GM21367 (cell line): Measurements from ENCODE around the gene ADD2.
"Not testable (repeated sequence)": the region's sequence is repeated elsewhere in the genome, so short reads cannot be mapped to it uniquely, and the experiment has no call there.

ENCODE experiments used
- ATAC-seq: cut with Tn5 transposase; IDR thresholded peaks from one replicate; pipeline ENCODE4 v1.9.1; 2021; ENCODE audit not compliant: unreplicated experiment

The ADD2 gene

DNA sequence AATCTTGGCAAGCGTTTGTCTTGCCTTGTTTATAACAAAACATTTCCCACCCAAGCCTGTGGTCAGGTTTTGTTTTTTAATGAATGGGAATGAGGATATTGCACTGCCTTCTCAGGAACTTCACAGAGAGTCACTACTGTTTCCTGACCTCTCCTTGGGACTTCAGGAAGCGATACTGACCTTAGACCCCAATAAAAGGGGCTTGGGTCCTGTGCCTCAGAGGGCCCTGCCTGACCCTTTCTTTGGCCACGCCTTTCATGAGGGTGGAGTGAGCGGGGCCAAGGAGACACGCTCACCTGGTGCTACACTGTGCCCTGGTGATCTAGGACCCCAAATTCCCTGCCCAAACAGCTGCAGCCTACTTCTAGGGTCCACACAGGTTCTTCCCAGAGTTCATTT is 121.6 kb downstream of the ADD2 start:
- no peak for ATAC-seq

DNA sequence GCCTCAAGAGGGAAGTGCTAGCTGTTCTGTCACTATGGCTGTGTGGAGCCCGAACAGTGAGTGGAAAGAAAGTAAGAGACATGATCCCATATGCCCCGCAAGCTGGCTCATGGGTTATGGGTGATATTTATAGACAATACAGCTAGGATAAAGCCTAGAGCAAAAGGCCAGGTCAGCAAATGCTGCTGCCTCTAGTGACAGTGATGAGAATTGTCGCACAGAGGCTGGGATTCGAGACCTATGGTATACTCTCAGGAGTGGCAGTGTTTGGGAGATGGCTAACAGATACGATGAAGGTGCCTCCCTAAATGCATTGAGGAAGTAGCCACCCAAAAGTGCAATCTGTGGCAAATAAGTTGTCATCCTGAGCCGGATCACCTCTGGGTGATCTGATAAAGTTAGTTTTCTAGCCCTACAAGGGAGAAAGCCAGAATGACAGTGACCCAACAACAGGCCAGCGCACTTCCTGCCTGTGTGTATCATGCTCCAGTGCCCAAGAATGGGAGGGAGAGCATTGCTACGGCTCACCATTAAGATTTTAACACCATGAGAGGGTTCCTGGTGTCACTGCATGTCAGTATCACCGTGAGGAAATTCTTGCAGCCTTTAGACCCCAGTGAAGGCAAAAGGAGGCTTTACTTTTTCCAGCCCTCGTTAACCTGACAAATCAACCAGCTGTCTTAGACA is 122.1 kb downstream of the ADD2 start:
- no peak for ATAC-seq

DNA sequence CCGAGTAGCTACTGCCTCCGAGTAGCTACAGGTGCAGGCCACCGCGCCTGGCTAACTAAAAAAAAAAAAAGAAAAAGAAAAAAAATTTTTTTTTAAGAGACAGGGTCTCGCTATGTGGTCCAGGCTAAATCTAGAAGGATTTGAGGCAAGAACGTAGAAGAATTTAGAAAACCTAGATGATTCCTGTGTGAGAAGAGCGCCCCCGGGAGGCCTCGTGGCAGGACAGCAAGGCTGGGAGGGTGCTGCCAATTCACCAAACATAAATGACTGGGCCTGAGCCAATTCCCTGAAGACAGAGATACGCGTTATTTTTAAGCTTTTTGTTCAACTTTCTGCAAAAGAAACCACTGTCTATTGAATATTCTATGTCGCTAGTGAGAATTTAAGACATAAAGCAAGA is 124.3 kb downstream of the ADD2 start:
- ATAC-seq, result no peak

DNA sequence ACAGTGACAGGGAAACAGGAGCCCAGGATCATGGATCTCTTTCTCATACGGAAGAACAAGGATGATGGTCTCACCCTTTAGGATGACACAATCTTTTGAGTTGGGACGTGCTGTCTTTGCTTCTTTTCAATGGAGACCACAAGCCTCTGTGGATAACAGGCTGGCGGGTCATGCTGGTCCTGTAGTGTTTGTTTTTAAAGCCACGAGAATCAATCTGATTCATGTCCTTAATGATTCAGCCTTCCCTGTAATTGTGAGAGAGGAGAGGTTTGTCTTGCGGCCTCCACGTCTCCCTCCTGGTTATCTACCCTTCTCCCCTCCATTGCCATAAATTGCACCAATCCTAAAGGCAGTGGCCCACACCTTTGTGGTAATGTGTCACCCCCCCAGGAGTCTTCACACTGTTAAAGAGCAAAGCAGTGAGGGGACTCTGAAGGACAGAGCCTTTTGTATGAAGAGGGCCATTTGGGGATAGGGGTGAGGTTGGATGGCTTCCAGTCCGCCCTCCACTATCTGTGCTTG is 126.7 kb downstream of the ADD2 start:
- ATAC-seq, result no peak

DNA sequence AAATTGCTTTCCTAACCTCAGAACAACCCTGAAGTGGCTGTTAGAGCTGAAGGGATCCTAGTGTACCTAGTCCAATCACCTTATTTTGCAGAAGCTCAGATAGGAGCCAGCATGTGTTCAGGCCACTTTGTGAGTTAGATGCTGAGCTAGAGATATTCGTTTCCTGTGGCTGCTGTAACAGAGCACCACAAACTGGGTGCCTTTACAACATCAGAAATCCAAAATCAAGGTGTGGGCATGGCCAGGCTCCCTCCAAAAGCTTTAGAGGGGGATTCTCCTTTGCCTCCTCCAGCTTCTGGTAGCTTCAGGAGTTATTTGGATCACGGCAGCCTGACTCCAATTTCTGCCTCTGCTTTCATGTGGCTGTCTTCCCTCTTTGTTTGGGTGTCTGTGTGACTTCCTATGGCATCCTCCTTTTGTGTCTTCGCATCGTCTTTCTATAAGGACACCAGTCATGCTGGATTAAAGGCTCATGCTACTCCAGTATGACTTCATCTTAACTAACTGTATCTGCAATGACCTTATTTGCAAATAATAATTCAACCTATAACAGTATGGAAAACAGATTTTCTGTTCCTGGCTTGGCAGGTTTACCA is 128.1 kb downstream of the ADD2 start:
- no peak for ATAC-seq

DNA sequence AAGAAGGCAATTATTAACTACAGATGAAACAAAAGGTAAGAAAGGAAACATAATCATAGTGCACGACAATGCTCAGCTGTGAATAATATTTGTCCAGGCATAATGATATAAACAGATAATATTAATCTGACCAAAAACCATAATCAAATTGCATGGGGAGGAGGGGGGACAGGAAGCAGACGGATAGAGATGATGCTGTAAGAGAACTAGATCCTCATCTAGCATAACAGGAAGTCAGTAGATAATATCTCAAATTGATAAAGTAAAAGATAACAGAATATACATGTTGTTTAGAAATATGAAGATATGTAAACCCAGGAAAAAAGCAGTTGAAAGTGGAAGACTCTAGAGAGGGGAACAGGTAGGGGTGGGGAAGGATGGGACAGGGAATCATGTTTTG is 129.4 kb downstream of the ADD2 start:
- ATAC-seq, result no peak

DNA sequence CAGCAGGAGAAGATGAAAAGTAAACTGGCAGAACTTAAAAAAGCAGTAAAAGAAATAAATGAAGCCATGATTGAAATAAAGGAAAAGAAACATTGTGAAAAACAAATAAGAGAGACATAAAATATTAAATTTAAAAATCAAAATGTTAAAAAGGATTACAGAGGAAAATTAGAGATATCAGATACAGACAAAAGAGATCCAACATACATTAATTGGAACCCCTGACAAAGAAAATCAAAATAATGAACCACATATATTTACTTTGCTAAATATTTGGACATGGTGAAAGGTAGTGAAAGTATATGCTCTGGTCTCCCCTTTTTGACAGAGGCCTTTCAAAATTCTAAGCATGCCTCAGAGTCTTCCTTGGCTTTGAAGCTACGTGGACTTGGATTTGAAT is 134.5 kb downstream of the ADD2 start:
- no peak for ATAC-seq

DNA sequence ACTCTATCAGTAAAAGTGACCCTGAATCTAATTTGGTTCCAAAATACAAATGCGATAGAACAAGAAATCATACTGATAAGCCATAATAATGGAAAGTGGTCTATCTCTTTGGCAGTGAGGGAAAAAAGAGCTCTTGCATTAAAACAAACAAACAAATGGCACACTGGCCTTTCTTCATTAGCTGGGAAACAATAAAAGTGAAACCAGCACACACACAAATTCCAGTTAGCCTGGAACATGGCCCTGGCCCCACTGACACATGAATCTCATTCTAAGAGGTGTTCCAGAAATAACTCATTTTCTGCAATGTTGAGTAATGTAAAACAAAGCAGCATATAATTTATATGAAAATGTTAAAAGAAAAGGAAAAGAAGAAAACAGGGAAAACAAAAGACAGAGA is 135.0 kb downstream of the ADD2 start:
- ATAC-seq, result no peak

DNA sequence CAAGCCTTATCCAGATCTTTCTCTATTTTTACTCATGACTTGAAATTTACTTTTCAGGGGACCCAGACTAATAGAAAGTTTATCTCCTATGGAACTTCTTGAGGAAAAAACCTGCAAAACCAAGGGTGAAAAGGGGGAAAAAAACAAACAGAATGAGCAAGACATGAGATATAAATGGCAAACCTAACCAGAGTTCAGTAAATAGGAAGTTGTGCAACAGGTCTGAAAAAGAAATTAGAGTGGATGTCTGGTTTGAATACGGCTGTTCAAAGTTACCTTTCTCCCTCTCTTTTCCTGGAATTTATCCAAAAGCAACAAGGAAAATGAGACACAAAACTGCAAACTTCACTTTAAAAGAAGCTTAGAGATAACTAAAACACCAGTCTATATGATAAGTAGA is 135.6 kb downstream of the ADD2 start:
- ATAC-seq, result no peak

DNA sequence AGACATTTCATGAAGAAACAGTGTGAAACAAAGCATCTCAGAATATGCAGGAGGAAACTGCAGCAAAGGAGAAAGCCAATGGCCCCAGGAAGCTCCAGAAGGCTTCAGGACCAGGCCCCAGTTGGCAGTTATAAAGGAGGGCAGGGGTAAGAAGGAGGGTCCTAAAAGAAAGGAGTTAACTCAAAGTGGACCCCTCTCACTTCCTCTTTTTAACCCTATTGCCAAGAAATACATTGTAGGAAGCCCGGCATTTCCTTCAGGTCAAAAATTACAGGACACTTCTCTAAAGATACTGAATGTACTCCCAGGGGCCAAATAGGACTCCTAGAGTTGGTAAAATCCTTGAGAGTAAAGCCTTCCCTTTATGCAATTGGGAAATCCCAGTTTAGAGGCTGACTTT is 137.2 kb downstream of the ADD2 start:
- no peak for ATAC-seq

DNA sequence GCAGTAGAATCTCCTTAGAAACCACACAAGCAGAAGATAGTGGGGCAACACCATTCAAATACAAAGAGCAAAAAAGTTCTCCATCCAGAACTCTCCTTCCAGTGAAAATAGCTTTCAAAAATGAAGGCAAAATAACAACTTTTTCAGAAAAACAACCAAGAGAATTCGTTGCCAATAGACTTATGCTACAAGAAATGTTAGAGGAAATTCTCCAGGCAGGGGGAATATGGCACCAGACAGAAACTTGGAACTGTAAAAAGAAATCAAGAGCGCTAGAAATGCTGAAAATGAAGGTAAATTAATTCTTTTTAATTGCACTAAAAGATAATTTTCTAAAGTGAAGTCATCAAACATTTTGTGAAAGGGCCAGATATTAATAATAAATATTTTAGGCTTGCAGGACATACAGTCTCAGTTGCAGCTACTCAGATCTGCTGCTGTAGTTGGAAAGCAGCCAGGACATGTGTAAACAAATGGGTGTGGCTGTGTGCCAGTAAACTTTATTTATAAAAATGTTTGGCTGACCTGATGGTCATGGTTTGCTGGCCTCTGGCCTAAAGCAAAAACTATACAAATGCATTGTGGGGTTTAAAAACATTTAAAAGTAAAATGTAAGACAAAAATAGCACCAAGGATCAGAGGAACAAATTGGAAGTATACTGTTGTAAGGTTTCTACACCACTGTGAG is 140.6 kb downstream of the ADD2 start:
- ATAC-seq, result no peak

DNA sequence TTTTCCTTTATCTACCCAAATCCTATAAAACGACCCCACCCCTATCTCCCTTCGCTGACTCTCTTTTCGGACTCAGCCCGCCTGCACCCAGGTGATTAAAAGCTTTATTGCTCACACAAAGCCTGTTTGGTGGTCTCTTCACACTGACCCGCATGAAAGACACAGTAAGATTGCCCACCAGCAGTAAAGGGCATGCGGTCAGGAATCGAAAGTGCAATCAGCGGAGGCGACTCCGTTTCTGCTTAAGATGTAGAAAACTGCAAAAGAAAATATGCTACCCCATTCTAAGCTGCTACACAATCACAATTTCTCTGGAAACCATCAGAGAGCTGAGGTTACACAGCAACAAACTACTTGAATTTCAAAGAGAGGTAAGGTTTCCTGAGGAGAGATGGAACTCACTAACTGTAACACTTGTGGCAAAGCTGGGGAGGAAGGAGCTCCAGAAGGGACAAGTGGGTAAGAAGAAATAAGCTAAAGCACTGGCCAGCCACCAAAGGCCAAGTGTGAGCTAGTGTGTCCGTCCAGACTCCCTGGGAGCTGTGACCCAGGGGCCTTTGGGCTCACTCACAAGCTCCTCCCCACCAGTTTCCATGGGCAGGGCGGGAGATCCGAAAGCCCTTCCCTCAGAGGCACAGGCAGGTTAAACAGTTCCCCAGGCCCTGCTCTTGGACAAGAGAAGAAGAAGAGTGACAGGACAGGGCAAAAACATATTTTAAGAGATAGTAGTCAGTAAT is 141.6 kb downstream of the ADD2 start:
- ATAC-seq, result no peak

DNA sequence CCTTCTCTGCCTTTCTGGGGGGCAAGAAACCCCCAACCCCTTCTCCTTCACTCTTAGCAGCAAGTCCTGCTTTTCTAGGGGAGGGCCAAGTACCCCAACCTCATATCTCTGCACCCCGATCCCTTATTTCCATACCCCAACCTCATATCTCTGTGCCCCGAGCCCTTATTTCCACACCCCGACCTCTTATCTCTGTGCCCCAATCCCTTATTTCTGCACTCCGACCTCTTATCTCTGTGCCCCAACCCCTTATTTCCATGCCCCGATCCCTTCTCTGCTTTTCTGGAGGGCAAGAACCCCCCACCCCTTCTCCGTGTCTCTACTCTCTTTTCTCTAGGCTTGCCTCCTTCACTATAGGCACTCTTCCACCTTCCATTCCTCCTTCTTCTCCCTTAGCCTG is 146.5 kb downstream of the ADD2 start:
- ATAC-seq, result not testable (repeated sequence)

DNA sequence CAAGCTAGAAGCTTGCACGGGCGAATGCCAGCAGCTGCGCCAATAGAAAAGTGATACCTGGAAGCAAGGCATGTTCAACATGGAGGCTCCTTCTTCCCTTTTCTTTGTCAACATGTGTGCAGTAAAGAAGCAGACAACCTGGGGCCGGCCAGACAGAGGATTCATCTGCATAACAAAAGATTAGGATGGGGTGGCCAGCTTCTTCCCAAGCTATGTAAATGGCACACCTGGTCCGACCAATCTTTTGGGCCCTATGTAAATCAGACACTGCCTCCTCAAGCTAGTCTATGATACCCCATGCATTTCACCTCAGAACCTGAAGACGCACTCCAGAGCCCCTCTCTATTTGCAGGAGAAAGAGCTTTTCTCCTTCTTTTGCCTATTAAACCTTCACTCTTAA is 148.0 kb downstream of the ADD2 start:
- ATAC-seq, result no peak

DNA sequence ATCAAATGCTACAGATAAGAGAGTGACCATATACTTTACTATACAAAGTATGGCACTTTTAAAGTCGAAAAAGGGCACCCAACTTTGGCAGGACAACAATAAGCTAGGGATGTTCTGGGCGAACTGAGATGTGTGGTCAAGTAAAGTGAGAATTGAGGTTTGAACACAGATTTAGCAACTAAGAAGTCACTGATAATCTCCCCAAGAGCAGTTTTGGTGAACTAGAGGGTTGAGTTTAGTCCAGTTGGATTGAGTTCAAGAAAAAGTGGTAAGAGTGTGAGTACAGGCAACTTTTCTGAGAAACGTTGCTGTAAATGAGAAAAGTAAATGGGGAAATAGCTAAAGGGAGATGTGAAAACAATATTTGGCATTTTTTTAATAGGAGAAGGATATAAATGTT is 148.8 kb downstream of the ADD2 start:
- no peak for ATAC-seq

DNA sequence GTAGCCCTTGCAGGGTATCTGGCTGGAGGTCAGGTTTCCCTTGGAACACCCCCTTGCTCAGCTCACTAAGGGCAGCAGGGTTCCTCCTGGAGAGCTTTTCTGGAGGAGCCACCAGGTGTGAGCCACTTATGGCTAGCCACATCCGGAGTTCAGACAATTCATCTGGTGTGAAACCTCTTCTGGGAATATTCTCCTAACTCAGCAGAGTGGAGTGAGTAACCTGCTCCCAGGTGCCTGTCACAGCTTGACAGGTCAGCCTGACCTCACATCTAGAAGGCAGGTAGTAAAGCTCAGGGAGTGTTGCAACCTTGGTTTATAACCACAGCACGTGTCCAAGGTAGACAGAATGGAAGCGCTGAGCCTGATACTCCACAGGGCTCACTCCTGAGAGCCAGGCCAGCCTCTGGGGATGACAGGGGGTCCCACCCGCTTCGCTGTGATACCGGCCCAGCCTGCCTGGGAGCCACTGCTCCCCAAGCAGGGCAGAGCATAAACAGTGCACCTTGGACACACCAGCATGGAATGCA is 151.8 kb downstream of the ADD2 start:
- no peak for ATAC-seq

DNA sequence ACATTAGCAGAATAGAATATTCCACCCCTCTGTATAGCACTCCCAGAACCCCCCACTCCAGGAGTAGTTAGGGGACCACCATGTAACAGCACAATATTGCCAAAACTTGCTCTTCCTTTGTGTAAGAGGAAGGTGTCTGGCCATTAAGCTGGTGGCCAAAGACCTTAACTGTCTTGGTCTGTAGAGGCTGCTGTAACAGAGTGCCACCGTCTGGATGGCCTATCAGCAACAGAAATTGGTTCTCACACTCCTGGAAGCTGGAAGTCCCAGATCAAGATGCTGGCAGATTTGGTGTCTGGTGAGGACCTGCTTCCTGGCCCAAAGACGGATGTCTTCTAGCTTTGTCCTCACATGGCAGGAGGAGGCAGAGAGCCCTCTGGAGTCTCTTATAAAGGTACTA is 152.8 kb downstream of the ADD2 start:
- no peak for ATAC-seq

DNA sequence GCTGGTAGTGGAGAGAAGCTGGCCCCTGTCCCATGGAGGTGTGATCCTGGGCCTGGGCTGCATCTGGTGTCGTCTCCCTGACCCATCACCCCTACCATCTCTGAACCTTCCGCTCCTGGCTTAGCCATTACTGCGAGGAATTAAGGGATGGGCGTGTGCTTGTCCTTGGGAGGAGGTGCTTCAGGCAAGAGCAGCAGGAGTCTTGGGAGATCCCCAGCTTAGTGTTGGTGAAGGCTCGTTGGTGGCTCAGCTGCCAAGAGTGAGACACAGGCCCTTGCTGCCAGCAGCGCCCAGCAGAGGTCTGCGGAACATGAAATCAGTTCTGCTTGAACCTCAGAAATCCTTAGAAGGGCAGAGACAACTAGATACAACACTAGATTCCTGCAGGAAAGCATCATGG is 154.5 kb downstream of the ADD2 start:
- no peak for ATAC-seq

DNA sequence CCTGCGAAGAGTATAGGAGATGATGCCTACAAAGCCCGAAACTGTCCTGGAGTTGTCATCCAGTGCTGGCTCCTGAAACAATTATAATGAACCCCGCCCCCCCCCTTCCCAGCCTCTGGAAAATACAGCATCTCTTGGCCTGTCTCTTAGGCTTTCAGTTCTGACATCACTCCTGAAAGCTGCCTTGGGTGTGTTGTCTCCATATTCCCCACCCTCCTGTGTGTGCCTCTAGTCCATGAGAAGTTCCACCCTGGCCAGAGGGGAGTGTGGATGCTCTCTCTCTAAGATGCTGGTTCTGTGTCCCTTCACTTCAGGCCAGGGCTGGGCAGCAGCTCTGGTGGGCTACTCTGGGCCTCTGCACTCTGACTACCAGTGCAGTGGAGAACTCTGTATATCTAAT is 155.4 kb downstream of the ADD2 start:
- ATAC-seq, result no peak

DNA sequence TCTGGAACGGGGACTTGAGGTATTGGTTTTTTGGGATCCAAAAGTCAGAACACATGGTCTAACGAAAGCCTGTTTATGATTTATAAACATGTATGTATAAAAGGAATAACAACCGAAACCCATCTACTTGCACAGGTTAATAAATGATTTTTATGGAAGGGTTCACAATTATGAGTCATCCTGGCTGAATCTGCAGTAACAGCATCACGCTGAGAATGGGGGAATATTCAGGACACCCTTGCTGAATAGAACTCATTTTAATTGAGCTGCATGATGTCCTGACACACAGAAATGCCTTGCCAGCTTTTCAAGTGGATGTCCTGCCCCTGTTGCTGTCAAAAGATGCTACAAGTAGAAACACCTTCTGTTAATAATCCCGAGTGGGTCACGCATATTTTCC is 159.6 kb downstream of the ADD2 start:
- ATAC-seq, result no peak

DNA sequence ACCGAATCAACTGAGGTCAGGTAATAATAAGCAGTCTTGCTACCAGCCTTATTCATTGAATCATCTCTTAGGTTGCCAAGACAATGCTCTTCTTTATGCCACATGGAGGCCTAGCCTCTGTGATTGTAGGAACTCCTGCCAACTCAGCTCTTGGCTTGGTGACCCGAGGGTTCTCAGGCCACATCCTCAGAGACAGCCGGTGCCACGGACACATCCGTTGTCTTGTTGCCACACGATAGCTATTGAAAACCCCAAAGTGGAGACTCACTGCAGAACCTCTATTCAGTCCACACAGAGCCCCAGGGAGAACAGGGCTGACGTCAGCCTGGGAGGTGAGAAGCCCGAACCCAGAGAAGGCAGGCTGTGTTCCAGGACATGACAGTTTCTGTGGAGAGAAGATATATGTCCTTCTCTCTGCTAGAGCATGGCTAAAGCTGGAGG is 160.9 kb downstream of the ADD2 start:
- ATAC-seq, result no peak
